Liver (tissue), 9 donors: ENCODE measurements around the gene DPM3. TPM values are rescaled to one million over a fixed set of nuclear protein-coding genes. Genes with fewer than 3 reads are reported as not detected.

Source experiments
- DNase-seq: peaks from one replicate; pipeline ENCODE4 v3.0.0-alpha.2; 2017; ENCODE audit warnings: low spot score
- H3K27ac ChIP-seq, 2 donors: one replicate each; pipeline ENCODE4 v1.7.0; 2013; ENCODE audit warnings: inconsistent platforms in 2 of 2, low read length in 2 of 2, control low read depth in 1 of 2, low read depth in 1 of 2, mild to moderate bottlenecking in 1 of 2
- H3K27me3 ChIP-seq, 4 donors: one replicate each; pipeline versions ENCODE4 v1.6.1 to v1.7.0; 2013; ENCODE audit warnings: low read length in 3 of 4, inconsistent platforms in 1 of 4, mild to moderate bottlenecking in 1 of 4, moderate library complexity in 1 of 4; ENCODE audit not compliant: control insufficient read depth in 4 of 4, insufficient read depth in 4 of 4
- H3K36me3 ChIP-seq, 4 donors: one replicate each; pipeline versions ENCODE4 v1.6.1 to v1.7.0; 2013; ENCODE audit warnings: low read length in 3 of 4, mild to moderate bottlenecking in 3 of 4, low read depth in 1 of 4, moderate library complexity in 1 of 4; ENCODE audit not compliant: control insufficient read depth in 4 of 4, insufficient read depth in 3 of 4
- H3K4me1 ChIP-seq, 4 donors: one replicate each; pipeline versions ENCODE4 v1.6.1 to v1.7.0; 2013; ENCODE audit warnings: low read length in 3 of 4, mild to moderate bottlenecking in 3 of 4, moderate library complexity in 1 of 4; ENCODE audit not compliant: control insufficient read depth in 4 of 4, insufficient read depth in 4 of 4
- H3K4me3 ChIP-seq, 3 donors: one replicate each; pipeline versions ENCODE4 v1.6.1 to v1.7.0; 2013; ENCODE audit warnings: low read length in 3 of 3, control low read depth in 1 of 3, low read depth in 1 of 3, mild to moderate bottlenecking in 1 of 3
- H3K9ac ChIP-seq, 2 donors: one replicate each; pipeline ENCODE4 v1.7.0; 2013; ENCODE audit warnings: low read length in 2 of 2, mild to moderate bottlenecking in 2 of 2, moderate library complexity in 2 of 2, control low read depth in 1 of 2, low read depth in 1 of 2
- H3K9me3 ChIP-seq, 4 donors: one replicate each; pipeline versions ENCODE4 v1.6.1 to v1.7.0; 2013; ENCODE audit warnings: low read length in 3 of 4; ENCODE audit not compliant: control insufficient read depth in 4 of 4
- ATF3 ChIP-seq: IDR thresholded peaks from 2 replicates; pipeline ENCODE4 v1.6.1; 2016; ENCODE audit warnings: antibody characterized with exemption
- EGR1 ChIP-seq, 2 donors: IDR thresholded peaks; 2 replicates each; pipeline ENCODE4 v1.6.1; 2016 to 2018; ENCODE audit warnings: antibody characterized with exemption in 2 of 2, low read depth in 2 of 2
- FOXA1 ChIP-seq: IDR thresholded peaks from 2 replicates; pipeline ENCODE4 v1.6.1; 2016; ENCODE audit warnings: antibody characterized with exemption
- GABPA ChIP-seq, 2 donors: IDR thresholded peaks in 1 of 2; conservative IDR thresholded peaks in 1 of 2; 2 replicates each; pipeline ENCODE4 v1.6.1; 2016; ENCODE audit warnings: antibody characterized with exemption in 2 of 2, mild to moderate bottlenecking in 1 of 2, moderate library complexity in 1 of 2
- HNF4A ChIP-seq, 2 donors: conservative IDR thresholded peaks; 2 replicates each; pipeline ENCODE4 v1.6.1; 2016; ENCODE audit warnings: antibody characterized with exemption in 2 of 2, mild to moderate bottlenecking in 2 of 2
- JUND ChIP-seq, 2 donors: IDR thresholded peaks; 2 replicates each; pipeline ENCODE4 v1.6.1; 2016; ENCODE audit warnings: antibody characterized with exemption in 2 of 2
- MAX ChIP-seq: IDR thresholded peaks from 2 replicates; pipeline ENCODE4 v1.6.1; 2016; ENCODE audit warnings: antibody characterized with exemption
- RAD21 ChIP-seq, 2 donors: IDR thresholded peaks; 2 replicates each; pipeline ENCODE4 v1.6.1; 2016; ENCODE audit warnings: antibody characterized with exemption in 2 of 2, mild to moderate bottlenecking in 2 of 2
- TAF1 ChIP-seq: conservative IDR thresholded peaks from 2 replicates; pipeline ENCODE4 v1.6.1; 2016; ENCODE audit warnings: antibody characterized with exemption, mild to moderate bottlenecking
- YY1 ChIP-seq: IDR thresholded peaks from 2 replicates; pipeline ENCODE4 v1.6.1; 2016; ENCODE audit warnings: antibody characterized with exemption, mild to moderate bottlenecking
- ZBTB33 ChIP-seq: IDR thresholded peaks from 2 replicates; pipeline ENCODE4 v1.6.1; 2016; ENCODE audit warnings: antibody characterized with exemption
- WGBS: extraction: QIAGEN DNeasy Blood & Tissue Kit; methylation state at CpG from one replicate; pipeline ENCODE4 v1.1.7; 2013; 5-methylcytosine and 5-hydroxymethylcytosine counted together
- polyA plus RNA-seq, 2 donors: library from polyadenylated mRNA; stranded (reverse) in 1 of 2; unstranded in 1 of 2; fragments of 200-250 nt in 1 of 2; fragments of >200 nt in 1 of 2; fragmentation: Nextera tagmentation in 1 of 2; extraction: Ambion mirVana in 1 of 2; gene quantifications; one replicate each; pipeline versions ENCODE4 v1.2.1 to v1.2.3, GENCODE V29; 2013 to 2015
- total RNA-seq, 2 donors: library from RNA; depleted of rRNA; stranded (reverse); fragments of >200 nt; gene quantifications; one replicate each; pipeline ENCODE4 v1.2.3, GENCODE V29; 2014
- donor health status: healthy.
- donor health status: healthy.
- donor health status: healthy.
- donor health status: healthy.
- donor health status: healthy.

The DPM3 gene
- total and polyA plus RNA-seq, 4 donors = 27.3 to 134 (median 69.1) TPM

DNA sequence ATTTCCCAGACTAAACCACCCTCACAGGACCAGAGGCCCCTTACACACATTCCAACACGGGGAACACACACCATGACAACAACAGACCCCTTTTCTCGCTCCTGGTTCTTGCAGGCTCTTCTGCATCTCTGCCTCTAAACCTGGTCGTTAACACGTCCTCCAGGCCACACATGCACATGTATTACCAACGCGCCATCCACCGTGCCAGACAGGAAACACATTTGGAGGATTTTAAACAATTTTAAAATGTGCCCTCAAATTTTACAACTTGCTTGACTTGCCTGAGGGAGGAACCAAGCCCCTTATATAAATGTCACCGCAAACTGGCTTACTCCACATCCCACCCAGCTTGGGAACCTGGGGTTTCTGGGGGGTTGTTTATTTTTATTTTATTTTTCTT lies 29.5 kb downstream of the DPM3 start:
- Histone ChIP-seq H3K27me3 (no peaks in the 10 kb centered on the region), H3K9ac (no peak overlapping the region), H3K4me1 (peaks cover 0 to 17% (median 5%) of the 10 kb centered on the region in 4 donors), H3K36me3 (no peaks in the 10 kb centered on the region), H3K9me3 (no peaks in the 10 kb centered on the region), H3K27ac (no peak overlapping the region), H3K4me3 (no peak overlapping the region)
- WGBS = 81% methylated on average over 8 of the region's 8 CpGs
- TF ChIP-seq MAX (no peak), GABPA (IDR thresholded peaks at IDR 0.05 in 1 of 2, conservative IDR thresholded peaks at IDR 0.05 in 1 of 2) (no peak), YY1 (no peak), FOXA1 (no peak), ATF3 (no peak), HNF4A (conservative IDR thresholded peaks at IDR 0.05) (no peak), JUND (IDR thresholded peaks at IDR 0.05) (no peak)
- DNase-seq = no peak

DNA sequence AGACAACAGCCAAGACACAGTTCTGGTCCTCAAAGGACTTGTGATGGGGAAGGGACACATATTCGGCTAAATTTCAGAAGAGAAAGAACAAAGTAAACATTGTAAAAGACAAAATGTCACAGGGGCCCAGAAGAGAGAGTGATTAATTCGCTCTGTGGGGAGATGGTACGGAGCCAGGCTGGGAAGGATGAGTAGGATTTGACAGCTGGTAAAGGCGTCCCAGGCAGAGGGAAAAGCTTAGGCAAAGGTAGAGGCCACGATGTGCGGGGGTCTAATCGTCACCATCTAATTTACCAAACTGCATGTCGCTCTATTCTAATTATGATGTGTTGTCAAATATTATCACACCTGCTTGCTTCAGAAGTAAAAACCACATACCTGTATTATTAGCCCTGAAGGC lies 29.9 kb downstream of the DPM3 start:
- no peak for DNase-seq
- Histone ChIP-seq H3K4me3 (no peak overlapping the region), H3K9ac (no peak overlapping the region), H3K9me3 (no peaks in the 10 kb centered on the region), H3K4me1 (peaks cover 0 to 19% (median 6%) of the 10 kb centered on the region in 4 donors), H3K27me3 (no peaks in the 10 kb centered on the region), H3K27ac (no peak overlapping the region), H3K36me3 (no peaks in the 10 kb centered on the region)
- TF ChIP-seq FOXA1 (no peak), RAD21 (IDR thresholded peaks at IDR 0.05) (no peak), MAX (no peak), EGR1 (IDR thresholded peaks at IDR 0.05; ENCODE audit: low read depth in 2 of 2) (no peak)
- 91% methylated on average over 8 of the region's 8 CpGs for WGBS

DNA sequence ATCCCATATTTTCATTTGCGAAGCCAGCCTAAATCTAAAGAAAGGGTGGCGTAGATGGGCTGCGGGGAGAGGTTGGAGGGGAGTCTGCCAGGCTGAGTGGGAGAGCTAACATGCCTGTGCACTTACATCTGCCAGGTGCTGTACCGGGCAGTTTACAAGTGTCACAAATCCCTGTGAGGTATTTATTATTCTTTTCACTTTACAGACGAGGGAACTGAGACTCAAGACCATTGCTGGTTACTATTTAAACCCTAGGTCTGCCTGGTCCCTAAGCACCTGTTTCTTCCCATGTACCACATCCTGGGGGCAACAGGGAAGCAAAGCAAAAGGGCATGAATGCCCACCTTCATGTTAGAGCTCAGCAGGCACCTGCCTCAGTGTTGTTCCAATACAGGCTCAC lies 32.0 kb downstream of the DPM3 start:
- peak overlapping the region; percentile 5 to 35 (median 30) for H3K4me3 ChIP-seq
- no peaks in the 10 kb centered on the region for H3K27me3 ChIP-seq
- WGBS = 45% methylated on average over 5 of the region's 5 CpGs
- no peaks in the 10 kb centered on the region for H3K36me3 ChIP-seq
- H3K27ac ChIP-seq = peak overlapping the region; percentile 95 to 100
- peak overlapping the region; percentile 96 to 97 for H3K9ac ChIP-seq
- no peak for DNase-seq
- H3K9me3 ChIP-seq = no peaks in the 10 kb centered on the region
- TF ChIP-seq ZBTB33 (no peak), TAF1 (no peak)
- H3K4me1 ChIP-seq = peaks cover 3 to 35% (median 14%) of the 10 kb centered on the region in 4 donors
